ENCODE results near the gene CELSR1.

DNA sequence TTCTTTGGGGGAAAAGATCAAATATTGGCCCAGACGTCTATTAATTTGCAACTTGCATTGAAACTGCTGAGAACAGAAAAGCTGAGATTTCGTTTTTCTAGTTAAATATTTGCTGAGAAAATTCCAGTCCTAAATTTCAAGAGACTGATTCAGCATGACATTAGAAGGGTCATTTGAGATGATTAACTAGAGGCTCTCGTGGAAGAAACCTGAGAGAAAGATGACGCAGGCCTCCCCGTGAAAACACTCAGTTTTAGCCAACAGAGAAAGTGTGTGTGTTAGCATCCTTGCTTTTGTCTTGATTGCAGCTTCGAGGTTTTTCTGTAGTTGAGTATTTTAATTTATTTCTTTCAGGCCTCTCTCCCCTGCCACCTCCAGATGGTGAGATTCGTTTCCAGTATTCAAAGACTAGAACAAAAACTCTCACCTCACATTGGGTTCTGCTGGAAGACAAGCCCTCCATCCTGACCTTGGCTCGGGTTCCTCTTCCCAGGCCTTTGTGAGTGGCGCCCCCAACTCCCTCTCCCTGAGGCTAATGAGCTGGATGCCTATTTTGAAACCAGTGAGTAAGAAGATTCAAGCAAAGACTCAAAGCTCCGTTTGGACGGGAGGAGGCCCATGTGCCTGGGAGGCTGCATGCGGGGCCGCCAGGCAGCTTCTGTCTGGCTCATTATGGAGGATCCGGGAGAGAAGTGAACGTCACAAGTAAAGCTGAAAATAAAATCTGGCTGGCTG, 52.4 kb downstream of the CELSR1 start:
- TF ChIP-seq, protein P1, sequence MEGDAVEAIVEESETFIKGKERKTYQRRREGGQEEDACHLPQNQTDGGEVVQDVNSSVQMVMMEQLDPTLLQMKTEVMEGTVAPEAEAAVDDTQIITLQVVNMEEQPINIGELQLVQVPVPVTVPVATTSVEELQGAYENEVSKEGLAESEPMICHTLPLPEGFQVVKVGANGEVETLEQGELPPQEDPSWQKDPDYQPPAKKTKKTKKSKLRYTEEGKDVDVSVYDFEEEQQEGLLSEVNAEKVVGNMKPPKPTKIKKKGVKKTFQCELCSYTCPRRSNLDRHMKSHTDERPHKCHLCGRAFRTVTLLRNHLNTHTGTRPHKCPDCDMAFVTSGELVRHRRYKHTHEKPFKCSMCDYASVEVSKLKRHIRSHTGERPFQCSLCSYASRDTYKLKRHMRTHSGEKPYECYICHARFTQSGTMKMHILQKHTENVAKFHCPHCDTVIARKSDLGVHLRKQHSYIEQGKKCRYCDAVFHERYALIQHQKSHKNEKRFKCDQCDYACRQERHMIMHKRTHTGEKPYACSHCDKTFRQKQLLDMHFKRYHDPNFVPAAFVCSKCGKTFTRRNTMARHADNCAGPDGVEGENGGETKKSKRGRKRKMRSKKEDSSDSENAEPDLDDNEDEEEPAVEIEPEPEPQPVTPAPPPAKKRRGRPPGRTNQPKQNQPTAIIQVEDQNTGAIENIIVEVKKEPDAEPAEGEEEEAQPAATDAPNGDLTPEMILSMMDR (IDR thresholded peaks at IDR 0.05) = no peak
- TF ChIP-seq POLR2A (IDR thresholded peaks at IDR 0.05) = no peak

Measured in adrenal gland (tissue), 5 donors.